ENCODE data around the gene MRPL37. TPM values are rescaled to one million over a fixed set of nuclear protein-coding genes. Genes with fewer than 3 reads are reported as not detected.

Gene MRPL37
- total RNA-seq, 1 experiment from 2014 or later: 138 TPM

DNA sequence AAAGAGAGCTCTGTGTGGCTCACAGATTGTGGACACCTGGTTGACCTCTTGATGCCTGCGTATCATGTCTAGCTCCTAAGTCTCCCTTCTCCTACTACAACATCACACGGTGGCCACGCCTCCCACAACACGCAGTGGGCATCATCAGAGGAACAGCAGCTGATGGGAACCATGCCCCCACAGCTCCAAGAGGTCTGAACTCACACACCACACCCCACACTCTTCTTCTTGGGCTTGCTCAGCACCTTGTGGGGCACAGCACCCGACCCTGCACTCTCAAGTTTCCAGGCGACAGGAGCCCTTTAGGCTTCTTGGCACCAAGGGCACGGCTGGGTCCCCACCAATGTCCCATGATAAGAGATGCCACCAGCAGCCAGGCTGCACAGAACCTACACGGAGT, 28.4 kb upstream of the MRPL37 start:
- POLR2A ChIA-PET: no interaction called here
- Histone ChIP-seq H3K4me3 (ENCODE audit: low read depth in 2 of 2, low read length in 2 of 2) (no peak overlapping the region), H3K27me3 (ENCODE audit: control insufficient read depth, insufficient read depth, low read length) (no peaks in the 10 kb centered on the region), H3K4me1 (ENCODE audit: control insufficient read depth, insufficient read depth, low read length) (no peaks in the 10 kb centered on the region), H3K36me3 (ENCODE audit: control insufficient read depth, insufficient read depth, low read length) (no peaks in the 10 kb centered on the region), H3K27ac (ENCODE audit: low read length) (no peak overlapping the region), H3K9me3 (ENCODE audit: control insufficient read depth, insufficient read depth, low read depth, low read length) (no peaks in the 10 kb centered on the region)
- CTCF ChIA-PET: no interaction called here
- DNase-seq (ENCODE audit: low read depth, low spot score) (no peak), ATAC-seq (no peak)
- in situ Hi-C loops (cut with HindIII; ENCODE audit: low pct_unique_long_range_greater_than_20kb, low sequenced_read_pairs): no loop called here
- TF ChIP-seq POLR2AphosphoS5 (IDR thresholded peaks at IDR 0.05; ENCODE audit: low read depth, low read length): no peak
- no peak for TF ChIP-seq SIN3A (IDR thresholded peaks at IDR 0.05; ENCODE audit: borderline replicate concordance, insufficient read depth, low read depth, low read length)
- TF ChIP-seq, protein P1, sequence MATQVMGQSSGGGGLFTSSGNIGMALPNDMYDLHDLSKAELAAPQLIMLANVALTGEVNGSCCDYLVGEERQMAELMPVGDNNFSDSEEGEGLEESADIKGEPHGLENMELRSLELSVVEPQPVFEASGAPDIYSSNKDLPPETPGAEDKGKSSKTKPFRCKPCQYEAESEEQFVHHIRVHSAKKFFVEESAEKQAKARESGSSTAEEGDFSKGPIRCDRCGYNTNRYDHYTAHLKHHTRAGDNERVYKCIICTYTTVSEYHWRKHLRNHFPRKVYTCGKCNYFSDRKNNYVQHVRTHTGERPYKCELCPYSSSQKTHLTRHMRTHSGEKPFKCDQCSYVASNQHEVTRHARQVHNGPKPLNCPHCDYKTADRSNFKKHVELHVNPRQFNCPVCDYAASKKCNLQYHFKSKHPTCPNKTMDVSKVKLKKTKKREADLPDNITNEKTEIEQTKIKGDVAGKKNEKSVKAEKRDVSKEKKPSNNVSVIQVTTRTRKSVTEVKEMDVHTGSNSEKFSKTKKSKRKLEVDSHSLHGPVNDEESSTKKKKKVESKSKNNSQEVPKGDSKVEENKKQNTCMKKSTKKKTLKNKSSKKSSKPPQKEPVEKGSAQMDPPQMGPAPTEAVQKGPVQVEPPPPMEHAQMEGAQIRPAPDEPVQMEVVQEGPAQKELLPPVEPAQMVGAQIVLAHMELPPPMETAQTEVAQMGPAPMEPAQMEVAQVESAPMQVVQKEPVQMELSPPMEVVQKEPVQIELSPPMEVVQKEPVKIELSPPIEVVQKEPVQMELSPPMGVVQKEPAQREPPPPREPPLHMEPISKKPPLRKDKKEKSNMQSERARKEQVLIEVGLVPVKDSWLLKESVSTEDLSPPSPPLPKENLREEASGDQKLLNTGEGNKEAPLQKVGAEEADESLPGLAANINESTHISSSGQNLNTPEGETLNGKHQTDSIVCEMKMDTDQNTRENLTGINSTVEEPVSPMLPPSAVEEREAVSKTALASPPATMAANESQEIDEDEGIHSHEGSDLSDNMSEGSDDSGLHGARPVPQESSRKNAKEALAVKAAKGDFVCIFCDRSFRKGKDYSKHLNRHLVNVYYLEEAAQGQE (IDR thresholded peaks at IDR 0.05; ENCODE audit: insufficient read depth in 1 of 2, low read depth in 2 of 2, low read length in 1 of 2): no peak
- TF ChIP-seq, protein P2, sequence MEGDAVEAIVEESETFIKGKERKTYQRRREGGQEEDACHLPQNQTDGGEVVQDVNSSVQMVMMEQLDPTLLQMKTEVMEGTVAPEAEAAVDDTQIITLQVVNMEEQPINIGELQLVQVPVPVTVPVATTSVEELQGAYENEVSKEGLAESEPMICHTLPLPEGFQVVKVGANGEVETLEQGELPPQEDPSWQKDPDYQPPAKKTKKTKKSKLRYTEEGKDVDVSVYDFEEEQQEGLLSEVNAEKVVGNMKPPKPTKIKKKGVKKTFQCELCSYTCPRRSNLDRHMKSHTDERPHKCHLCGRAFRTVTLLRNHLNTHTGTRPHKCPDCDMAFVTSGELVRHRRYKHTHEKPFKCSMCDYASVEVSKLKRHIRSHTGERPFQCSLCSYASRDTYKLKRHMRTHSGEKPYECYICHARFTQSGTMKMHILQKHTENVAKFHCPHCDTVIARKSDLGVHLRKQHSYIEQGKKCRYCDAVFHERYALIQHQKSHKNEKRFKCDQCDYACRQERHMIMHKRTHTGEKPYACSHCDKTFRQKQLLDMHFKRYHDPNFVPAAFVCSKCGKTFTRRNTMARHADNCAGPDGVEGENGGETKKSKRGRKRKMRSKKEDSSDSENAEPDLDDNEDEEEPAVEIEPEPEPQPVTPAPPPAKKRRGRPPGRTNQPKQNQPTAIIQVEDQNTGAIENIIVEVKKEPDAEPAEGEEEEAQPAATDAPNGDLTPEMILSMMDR (IDR thresholded peaks at IDR 0.05): no peak
- TF ChIP-seq TCF7L2 (IDR thresholded peaks at IDR 0.05; ENCODE audit: low read depth, low read length): no peak
- TSS peak; percentile 49 for BruUV-seq (replicated peaks)
- intact Hi-C loops (cut with micrococcal nuclease; ENCODE audit: unreplicated experiment): no loop called here

DNA sequence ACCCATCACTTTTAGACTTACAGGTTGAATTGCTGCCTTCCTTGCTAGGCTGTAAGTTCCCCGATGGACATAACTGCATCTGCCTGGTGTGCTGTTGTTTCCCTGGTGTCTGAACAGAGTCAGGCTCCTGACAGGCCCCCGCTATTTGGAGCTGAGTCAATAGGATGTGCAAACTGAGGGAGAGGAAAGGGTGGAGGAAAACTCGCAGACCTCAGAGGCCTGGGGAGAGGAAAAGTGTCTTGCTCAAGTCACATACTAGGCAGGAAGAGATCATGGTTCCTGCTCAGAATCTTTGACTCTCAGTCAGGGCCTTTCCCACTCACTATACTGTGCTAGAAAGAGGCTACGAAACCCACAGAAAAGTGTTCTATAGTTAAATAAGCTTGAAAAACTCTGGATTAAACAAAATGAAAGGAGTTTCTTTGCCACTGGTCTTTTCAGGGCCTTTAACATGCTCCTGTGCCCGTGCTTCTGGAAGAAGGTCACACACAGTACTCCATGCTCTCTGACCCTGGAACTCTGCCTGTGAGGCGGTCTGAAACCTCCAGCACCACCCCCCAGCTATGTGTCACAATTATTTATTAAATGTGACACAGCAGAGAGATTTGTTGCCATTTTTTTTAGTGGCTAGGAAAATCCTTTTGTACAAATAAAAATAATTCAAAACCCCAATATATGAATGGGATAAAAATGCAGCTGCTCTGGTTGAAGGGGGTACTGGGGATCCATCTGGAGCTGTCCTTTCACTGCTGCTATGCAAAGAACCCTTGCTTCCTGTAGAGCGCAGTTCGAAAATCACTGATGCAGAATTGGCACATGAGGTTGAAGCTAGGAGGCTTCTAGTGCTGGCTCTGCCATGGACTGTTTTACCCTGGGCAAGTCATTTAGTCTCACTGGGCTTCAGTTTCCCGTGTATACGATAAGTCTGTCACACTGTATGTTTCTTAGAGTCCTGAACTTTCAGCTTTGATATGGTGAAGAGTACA, 27.1 kb upstream of the MRPL37 start:
- H3K36me3 ChIP-seq (ENCODE audit: control insufficient read depth, insufficient read depth, low read length): no peaks in the 10 kb centered on the region
- H3K9me3 ChIP-seq (ENCODE audit: control insufficient read depth, insufficient read depth, low read depth, low read length): no peaks in the 10 kb centered on the region
- POLR2A ChIA-PET: interaction anchor here (0.5 kb wide), 1 partner anchor 140 kb away, joined by 3 read pairs; no protein-coding TSS in a partner anchor
- ATAC-seq (no peak), DNase-seq (ENCODE audit: low read depth, low spot score) (no peak)
- no peak overlapping the region for H3K4me3 ChIP-seq (ENCODE audit: low read depth in 2 of 2, low read length in 2 of 2)
- in situ Hi-C loops (cut with HindIII; ENCODE audit: low pct_unique_long_range_greater_than_20kb, low sequenced_read_pairs) (no loop called here), intact Hi-C loops (cut with micrococcal nuclease; ENCODE audit: unreplicated experiment) (no loop called here)
- H3K27me3 ChIP-seq (ENCODE audit: control insufficient read depth, insufficient read depth, low read length): no peaks in the 10 kb centered on the region
- H3K4me1 ChIP-seq (ENCODE audit: control insufficient read depth, insufficient read depth, low read length): no peaks in the 10 kb centered on the region
- no peak overlapping the region for H3K27ac ChIP-seq (ENCODE audit: low read length)
- BruUV-seq (replicated peaks): no TSS peak
- TF ChIP-seq, protein P2 (IDR thresholded peaks at IDR 0.05): no peak
- TF ChIP-seq POLR2AphosphoS5 (IDR thresholded peaks at IDR 0.05; ENCODE audit: low read depth, low read length) (no peak), SIN3A (IDR thresholded peaks at IDR 0.05; ENCODE audit: borderline replicate concordance, insufficient read depth, low read depth, low read length) (no peak), TCF7L2 (IDR thresholded peaks at IDR 0.05; ENCODE audit: low read depth, low read length) (no peak)
- TF ChIP-seq, protein P1 (IDR thresholded peaks at IDR 0.05; ENCODE audit: insufficient read depth in 1 of 2, low read depth in 2 of 2, low read length in 1 of 2): no peak
- CTCF ChIA-PET: no interaction called here

Measured in Panc1 (cell line).